Measurements from ENCODE around the gene ACTA1.

DNA sequence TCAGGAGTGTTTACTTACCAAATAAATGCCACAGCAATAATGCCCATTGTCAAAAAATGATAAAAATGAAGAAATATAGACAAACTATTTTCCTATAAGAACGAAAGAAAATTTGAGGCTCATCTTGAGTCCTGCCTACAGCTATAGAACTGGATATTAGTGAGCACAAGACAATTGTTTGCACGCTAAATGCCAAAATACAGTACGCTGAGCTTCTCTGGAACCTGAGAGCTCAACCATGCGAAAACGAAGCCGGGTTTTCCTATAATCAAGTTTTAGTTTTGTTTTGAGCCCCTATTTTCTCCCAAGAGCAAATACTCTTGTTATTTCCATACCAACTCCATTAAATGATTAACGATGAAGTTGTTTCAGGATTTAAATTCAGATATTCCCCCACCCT is 49.1 kb downstream of the ACTA1 start:
- TF ChIP-seq FOXJ3 (CRISPR knock-in tag; IDR thresholded peaks at IDR 0.05; ENCODE audit: borderline replicate concordance), result no peak
- TF ChIP-seq, protein P1, sequence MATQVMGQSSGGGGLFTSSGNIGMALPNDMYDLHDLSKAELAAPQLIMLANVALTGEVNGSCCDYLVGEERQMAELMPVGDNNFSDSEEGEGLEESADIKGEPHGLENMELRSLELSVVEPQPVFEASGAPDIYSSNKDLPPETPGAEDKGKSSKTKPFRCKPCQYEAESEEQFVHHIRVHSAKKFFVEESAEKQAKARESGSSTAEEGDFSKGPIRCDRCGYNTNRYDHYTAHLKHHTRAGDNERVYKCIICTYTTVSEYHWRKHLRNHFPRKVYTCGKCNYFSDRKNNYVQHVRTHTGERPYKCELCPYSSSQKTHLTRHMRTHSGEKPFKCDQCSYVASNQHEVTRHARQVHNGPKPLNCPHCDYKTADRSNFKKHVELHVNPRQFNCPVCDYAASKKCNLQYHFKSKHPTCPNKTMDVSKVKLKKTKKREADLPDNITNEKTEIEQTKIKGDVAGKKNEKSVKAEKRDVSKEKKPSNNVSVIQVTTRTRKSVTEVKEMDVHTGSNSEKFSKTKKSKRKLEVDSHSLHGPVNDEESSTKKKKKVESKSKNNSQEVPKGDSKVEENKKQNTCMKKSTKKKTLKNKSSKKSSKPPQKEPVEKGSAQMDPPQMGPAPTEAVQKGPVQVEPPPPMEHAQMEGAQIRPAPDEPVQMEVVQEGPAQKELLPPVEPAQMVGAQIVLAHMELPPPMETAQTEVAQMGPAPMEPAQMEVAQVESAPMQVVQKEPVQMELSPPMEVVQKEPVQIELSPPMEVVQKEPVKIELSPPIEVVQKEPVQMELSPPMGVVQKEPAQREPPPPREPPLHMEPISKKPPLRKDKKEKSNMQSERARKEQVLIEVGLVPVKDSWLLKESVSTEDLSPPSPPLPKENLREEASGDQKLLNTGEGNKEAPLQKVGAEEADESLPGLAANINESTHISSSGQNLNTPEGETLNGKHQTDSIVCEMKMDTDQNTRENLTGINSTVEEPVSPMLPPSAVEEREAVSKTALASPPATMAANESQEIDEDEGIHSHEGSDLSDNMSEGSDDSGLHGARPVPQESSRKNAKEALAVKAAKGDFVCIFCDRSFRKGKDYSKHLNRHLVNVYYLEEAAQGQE (IDR thresholded peaks at IDR 0.05; ENCODE audit: borderline replicate concordance in 1 of 2, low read depth in 1 of 2, low read length in 2 of 2), result no peak
- TF ChIP-seq FOSL2 (CRISPR knock-in tag; IDR thresholded peaks at IDR 0.05), result no peak
- TF ChIP-seq ZBTB38 (CRISPR knock-in tag; IDR thresholded peaks at IDR 0.05), result no peak
- TF ChIP-seq CHD2 (IDR thresholded peaks at IDR 0.05; ENCODE audit: low read depth, low read length), result no peak
- TF ChIP-seq ZNF24 (IDR thresholded peaks at IDR 0.05), result no peak
- no peak for TF ChIP-seq ZNF354B (CRISPR knock-in tag; IDR thresholded peaks at IDR 0.05)
- no peak for TF ChIP-seq POLR2A (IDR thresholded peaks at IDR 0.05; ENCODE audit: insufficient read depth in 1 of 2, low read depth in 2 of 2, low read length in 2 of 2)
- TF ChIP-seq, protein P2, sequence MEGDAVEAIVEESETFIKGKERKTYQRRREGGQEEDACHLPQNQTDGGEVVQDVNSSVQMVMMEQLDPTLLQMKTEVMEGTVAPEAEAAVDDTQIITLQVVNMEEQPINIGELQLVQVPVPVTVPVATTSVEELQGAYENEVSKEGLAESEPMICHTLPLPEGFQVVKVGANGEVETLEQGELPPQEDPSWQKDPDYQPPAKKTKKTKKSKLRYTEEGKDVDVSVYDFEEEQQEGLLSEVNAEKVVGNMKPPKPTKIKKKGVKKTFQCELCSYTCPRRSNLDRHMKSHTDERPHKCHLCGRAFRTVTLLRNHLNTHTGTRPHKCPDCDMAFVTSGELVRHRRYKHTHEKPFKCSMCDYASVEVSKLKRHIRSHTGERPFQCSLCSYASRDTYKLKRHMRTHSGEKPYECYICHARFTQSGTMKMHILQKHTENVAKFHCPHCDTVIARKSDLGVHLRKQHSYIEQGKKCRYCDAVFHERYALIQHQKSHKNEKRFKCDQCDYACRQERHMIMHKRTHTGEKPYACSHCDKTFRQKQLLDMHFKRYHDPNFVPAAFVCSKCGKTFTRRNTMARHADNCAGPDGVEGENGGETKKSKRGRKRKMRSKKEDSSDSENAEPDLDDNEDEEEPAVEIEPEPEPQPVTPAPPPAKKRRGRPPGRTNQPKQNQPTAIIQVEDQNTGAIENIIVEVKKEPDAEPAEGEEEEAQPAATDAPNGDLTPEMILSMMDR (CRISPR knock-in tag; IDR thresholded peaks at IDR 0.05), result no peak
- TF ChIP-seq, protein P3, sequence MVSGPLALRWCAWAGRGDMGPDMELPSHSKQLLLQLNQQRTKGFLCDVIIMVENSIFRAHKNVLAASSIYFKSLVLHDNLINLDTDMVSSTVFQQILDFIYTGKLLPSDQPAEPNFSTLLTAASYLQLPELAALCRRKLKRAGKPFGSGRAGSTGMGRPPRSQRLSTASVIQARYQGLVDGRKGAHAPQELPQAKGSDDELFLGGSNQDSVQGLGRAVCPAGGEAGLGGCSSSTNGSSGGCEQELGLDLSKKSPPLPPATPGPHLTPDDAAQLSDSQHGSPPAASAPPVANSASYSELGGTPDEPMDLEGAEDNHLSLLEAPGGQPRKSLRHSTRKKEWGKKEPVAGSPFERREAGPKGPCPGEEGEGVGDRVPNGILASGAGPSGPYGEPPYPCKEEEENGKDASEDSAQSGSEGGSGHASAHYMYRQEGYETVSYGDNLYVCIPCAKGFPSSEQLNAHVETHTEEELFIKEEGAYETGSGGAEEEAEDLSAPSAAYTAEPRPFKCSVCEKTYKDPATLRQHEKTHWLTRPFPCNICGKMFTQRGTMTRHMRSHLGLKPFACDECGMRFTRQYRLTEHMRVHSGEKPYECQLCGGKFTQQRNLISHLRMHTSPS (CRISPR knock-in tag; IDR thresholded peaks at IDR 0.05; ENCODE audit: low read depth), result no peak
- no peak for TF ChIP-seq ELF1 (CRISPR knock-in tag; IDR thresholded peaks at IDR 0.05)
- TF ChIP-seq, protein P4, sequence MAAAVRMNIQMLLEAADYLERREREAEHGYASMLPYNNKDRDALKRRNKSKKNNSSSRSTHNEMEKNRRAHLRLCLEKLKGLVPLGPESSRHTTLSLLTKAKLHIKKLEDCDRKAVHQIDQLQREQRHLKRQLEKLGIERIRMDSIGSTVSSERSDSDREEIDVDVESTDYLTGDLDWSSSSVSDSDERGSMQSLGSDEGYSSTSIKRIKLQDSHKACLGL (CRISPR knock-in tag; IDR thresholded peaks at IDR 0.05), result no peak
